GF-D8 (cell line): ENCODE data around the gene FOXO6.

Source experiments
- DNase-seq: peaks from one replicate; lab custom pipeline; 2025; lab: John Stamatoyannopoulos, UW

Gene FOXO6

GRCh38 chr1:41425369-41425768, 64.1 kb downstream of the FOXO6 start:
- DNase-seq, result no peak

DNA sequence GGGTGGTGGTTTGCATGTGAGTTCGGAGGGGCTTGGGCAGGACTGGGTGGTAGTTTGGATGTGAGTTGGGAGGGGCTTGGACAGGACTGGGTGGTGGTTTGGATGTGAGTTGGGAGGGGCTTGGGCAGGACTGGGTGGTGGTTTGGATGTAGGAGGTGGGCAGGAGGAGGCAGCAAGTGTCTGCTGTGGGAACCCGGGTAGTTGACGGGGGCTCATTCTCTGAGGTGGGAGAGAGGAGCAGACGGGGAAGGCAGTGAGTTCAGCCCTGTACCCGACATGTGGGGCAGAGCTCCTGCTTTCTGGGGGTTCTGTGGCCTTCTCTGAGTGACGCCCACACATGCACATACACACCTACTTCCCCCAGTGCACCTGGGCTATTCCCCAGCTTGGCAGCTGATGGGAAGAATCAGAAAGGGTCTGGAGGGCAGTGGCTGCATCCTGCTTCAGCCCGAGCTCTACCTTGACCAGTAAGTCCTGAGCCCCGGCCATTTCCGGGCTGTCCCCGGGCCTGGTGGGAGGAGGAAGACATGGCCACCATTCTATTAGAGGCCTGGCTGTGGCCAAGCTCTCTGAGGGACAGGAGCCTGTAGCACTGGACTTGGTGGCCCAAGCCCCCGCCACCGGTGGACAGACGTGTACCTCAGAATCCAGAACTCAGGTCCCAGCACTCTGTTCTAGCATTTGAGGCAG, 65.1 kb downstream of the FOXO6 start:
- DNase-seq, result no peak

DNA sequence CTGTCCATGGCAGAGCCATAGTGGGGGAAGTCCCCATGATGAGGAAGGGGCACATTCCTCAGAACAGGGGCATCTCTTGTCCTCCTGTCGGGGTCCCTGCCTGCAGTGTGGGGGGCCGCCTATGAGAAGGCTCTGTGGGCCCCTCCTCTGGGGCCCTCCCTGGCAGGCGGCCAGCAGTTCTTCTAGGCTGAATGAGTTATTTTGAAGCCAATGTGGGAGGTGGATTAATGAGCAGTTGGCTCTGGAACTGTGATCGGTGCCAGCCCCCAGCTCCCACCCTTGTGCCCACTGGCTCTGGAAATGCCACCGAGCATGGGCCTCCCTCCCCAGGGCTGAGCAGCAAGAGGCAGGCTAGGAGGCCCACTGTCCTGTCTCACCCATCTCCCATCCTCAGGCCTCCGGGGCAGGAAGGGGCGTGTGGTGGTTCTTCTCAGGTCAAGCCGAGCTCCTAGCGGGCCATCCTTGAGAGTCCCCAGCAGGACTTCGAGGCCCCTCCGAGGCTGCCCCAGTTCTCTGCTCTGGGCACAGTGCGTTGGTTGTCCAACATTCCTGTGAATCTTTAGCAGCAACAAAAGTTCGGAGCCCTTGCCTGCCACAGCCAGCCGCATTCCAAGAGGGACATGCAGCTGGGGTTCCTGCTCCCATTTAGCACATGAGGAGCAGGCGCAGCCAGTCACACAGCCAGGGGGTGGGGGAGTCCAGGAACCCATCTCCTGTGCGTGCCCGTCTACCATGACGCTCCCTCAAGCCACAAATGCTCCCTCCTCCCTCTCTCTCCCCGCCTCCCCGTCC, 66.1 kb downstream of the FOXO6 start:
- no peak for DNase-seq

- no peak for DNase-seq
Measured at GRCh38 chr1:41427916-41428737, 66.9 kb downstream of the FOXO6 start.

DNA sequence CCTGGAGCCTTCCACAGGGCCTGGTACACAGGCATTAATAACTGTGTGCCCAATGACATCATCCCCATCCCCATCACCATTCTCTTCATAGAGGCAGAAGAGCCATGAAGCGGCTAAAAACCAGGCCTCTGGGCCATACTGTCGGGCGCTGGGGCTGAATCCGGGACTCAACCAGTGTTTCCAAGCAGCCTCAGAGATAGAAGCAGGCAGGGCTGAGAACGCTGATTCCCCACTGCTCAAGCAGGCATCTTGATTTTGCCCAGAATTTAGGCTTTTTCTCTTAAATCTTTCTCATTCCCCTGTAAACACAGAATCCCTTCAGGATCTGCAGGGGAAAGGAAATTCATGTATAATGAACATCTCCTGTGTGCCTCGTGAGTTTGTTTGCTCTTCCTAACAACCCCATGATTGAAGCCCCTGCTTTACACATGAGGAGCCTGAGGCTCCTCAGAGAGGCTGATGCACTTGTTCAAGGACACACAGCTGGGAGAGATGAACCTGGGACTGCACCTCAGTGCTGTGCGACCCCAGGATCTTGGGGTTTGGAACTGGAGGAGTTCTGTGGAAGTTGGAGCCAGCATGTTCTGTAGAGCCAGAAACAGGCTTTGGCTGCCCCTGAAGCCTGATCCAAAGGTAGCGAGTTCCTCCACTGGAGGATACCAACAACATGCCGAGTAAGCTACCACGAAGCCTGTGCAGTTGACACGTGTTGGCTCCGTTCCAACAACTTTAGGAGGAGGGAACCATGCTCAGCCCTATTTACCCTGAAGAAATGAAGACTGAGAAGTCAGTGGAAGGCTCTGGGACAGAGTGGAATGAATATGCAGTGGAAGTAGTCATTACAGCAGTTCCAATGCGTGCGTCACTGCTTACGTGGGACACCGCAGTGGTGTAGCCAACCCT, 67.8 kb downstream of the FOXO6 start:
- DNase-seq, result no peak

DNA sequence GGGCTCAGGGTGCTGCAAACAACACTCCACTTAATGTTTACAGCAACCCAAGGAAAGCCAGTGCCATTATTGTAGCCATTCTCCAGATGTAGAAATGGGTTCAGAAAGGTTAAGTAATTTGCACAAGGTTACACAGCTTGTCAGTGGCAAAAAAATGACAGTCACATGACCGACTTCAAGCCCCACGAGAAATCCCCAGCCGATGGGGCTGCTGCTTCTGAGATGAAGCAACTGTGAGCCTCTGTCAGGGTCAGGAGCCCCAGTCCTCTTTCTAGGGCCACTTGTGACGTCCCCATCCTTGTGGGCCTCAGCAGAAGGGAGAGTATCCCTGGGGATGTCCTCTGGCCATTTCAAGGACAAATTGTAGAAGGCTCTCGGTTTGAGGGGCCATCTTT, 68.4 kb downstream of the FOXO6 start:
- DNase-seq, result no peak

- no peak for DNase-seq
Measured at GRCh38 chr1:41430069-41430468, 68.8 kb downstream of the FOXO6 start.

GRCh38 chr1:41430582-41430981, 69.3 kb downstream of the FOXO6 start:
- no peak for DNase-seq

DNA sequence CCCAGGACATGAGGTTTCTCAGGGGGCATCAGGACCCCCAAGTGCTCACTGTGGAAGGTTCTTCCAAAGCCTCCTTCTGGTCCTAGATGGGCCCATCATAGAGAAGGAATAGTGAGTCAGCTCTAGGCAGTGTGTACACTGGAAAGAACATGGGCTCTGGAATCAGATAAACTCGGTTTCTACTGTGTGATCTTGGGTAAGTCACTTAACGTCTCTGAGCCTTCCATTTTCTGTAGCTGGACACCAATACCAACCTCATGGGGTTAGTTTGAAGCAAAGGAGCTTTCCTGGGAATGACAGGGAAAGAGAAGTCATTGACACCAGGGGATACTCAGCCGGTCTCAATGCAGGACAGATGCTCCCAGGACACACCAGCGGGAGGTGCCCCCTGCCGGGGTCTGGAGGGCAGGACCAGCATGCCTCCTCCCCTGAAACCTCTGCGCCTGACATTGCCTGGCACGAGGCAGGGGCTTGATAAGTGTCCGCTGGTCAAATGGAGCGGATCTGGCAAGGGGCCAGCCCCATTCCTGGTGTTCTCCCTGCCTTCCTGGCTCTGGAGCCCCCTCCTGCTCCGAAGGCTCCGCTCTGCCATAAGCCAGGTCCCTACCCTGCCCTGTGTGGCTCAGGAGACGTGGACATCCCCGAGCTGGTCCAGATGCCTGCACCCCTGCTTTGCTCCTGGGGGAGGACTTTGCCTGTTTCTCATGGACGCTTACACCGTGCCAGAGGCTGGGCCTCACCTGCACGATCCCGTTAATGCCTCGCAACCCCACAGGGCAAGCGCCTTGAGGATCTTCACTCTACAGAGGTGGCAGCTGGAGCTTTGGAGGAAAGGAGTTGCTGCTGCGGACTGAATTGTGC, 70.5 kb downstream of the FOXO6 start:
- no peak for DNase-seq
